Measurements from ENCODE around the gene ENGASE. TPM values are rescaled to one million over a fixed set of nuclear protein-coding genes. Genes with fewer than 3 reads are reported as not detected.

Gene ENGASE
- total and polyA plus RNA-seq, 2 donors (not counting 1 experiment from before 2014, with no cell fraction given): 92.1 to 122 TPM

- 92% methylated on average over 7 of the region's 8 CpGs for WGBS (ENCODE audit: insufficient coverage)
These were observed 49.4 kb downstream of the ENGASE start for GRCh38 chr17:79123988-79124387.

More at GRCh38 chr17:79123988-79124387, 49.4 kb downstream of the ENGASE start:
- Histone ChIP-seq H3K4me1 (ENCODE audit: control insufficient read depth in 2 of 2, insufficient read depth in 2 of 2, low read length in 2 of 2) (no peaks in the 10 kb centered on the region), H3K9ac (ENCODE audit: low read length) (no peak overlapping the region), H3K27ac (ENCODE audit: low read length in 2 of 2) (no peak overlapping the region), H3K4me3 (ENCODE audit: control extremely low read depth in 1 of 5, extremely low read depth in 1 of 5, insufficient read depth in 1 of 5, low read depth in 2 of 5, low read length in 4 of 5) (no peak overlapping the region), H3K79me2 (ENCODE audit: control insufficient read depth, insufficient read depth, low read length) (no peaks in the 10 kb centered on the region), H3K36me3 (replicated peaks in 1 of 2; ENCODE audit: control extremely low read depth in 1 of 2, control insufficient read depth in 1 of 2, extremely low read depth in 1 of 2, insufficient read depth in 2 of 2, low read length in 1 of 2) (no peaks in the 10 kb centered on the region), H3K27me3 (replicated peaks in 1 of 4; ENCODE audit: control extremely low read depth in 1 of 4, control insufficient read depth in 3 of 4, insufficient read depth in 4 of 4, low read length in 3 of 4) (peaks cover 0 to 4% (median 0%) of the 10 kb centered on the region in 4 experiments), H4K20me1 (ENCODE audit: control insufficient read depth, insufficient read depth, low read length, poor library complexity, severe bottlenecking) (no peaks in the 10 kb centered on the region), H3K4me2 (replicated peaks; ENCODE audit: low read depth, low read length, poor library complexity, severe bottlenecking) (no peak overlapping the region), H3K9me3 (ENCODE audit: control extremely low read depth in 1 of 3, control insufficient read depth in 2 of 3, insufficient read depth in 1 of 3, low read length in 2 of 3) (peaks cover 0 to 3% (median 0%) of the 10 kb centered on the region in 3 donors), H2AFZ (ENCODE audit: insufficient read depth, low read depth, low read length, poor library complexity, severe bottlenecking) (no peak overlapping the region)
- POLR2A ChIA-PET: no interaction called here
- no peak overlapping the region for H3K4me3 Mint-ChIP-seq
- intact Hi-C loops (cut with micrococcal nuclease): no loop called here
- no peak overlapping the region for H3K27ac Mint-ChIP-seq
- peaks cover 12% of the 10 kb centered on the region for H3K27me3 Mint-ChIP-seq
- no peaks in the 10 kb centered on the region for H3K4me1 Mint-ChIP-seq
- H3K9me3 Mint-ChIP-seq (ENCODE audit: insufficient read depth): no peaks in the 10 kb centered on the region
- DNase-seq (no peak), ATAC-seq (ENCODE audit: low read depth) (no peak)
- TF ChIP-seq CTCF (IDR thresholded peaks at IDR 0.05) (no peak), EZH2 (IDR thresholded peaks at IDR 0.05; ENCODE audit: borderline replicate concordance, insufficient read depth, low read depth, low read length, poor library complexity, severe bottlenecking) (no peak)
- CTCF ChIA-PET: no interaction called here
